GM12878 (cell line): Measurements from ENCODE around the gene MAP7D2. TPM values are rescaled to one million over a fixed set of nuclear protein-coding genes. Genes with fewer than 3 reads are reported as not detected.
A peak's percentile ranks its signal among the peaks of the same experiment; 100 is the strongest.

Experiments
- BRCA1 ChIP-seq: IDR thresholded peaks from 2 replicates; pipeline ENCODE4 v1.6.1; 2011; ENCODE audit warnings: low read depth, low read length, improper control_type of control experiment
- CBX5 ChIP-seq: sonication (generic); IDR thresholded peaks from 2 replicates; pipeline ENCODE4 v1.6.1; 2016; ENCODE audit warnings: low read depth, moderate library complexity, mild to moderate bottlenecking, inconsistent platforms
- CHD2 ChIP-seq: IDR thresholded peaks from 2 replicates; pipeline ENCODE4 v1.6.1; 2011; ENCODE audit warnings: low read depth, low read length, improper control_type of control experiment, borderline replicate concordance
- DPF2 ChIP-seq: fragments of 450-650 bp; IDR thresholded peaks from 2 replicates; pipeline ENCODE4 v1.6.1; 2017; ENCODE audit warnings: mild to moderate bottlenecking
- FOXK2 ChIP-seq: fragments of 450-650 bp; IDR thresholded peaks from 2 replicates; pipeline ENCODE4 v1.6.1; 2017; ENCODE audit warnings: mild to moderate bottlenecking, moderate library complexity
- HDGF ChIP-seq: fragments of 450-650 bp; IDR thresholded peaks from 2 replicates; pipeline ENCODE4 v1.6.1; 2016; ENCODE audit warnings: antibody characterized with exemption
- NFYB ChIP-seq: IDR thresholded peaks from 2 replicates; pipeline ENCODE4 v1.6.1; 2011; ENCODE audit warnings: low read depth, mild to moderate bottlenecking, low read length, improper control_type of control experiment, moderate library complexity; ENCODE audit not compliant: insufficient read depth
- NR2F1 ChIP-seq: fragments of 450-650 bp; conservative IDR thresholded peaks from 2 replicates; pipeline ENCODE4 v1.6.1; 2017; ENCODE audit warnings: mild to moderate bottlenecking
- POU2F2 ChIP-seq: IDR thresholded peaks from 3 replicates; pipeline ENCODE4 v1.6.1; 2011; ENCODE audit warnings: low read depth, mild to moderate bottlenecking, low read length, borderline replicate concordance
- RBBP5 ChIP-seq: fragments of 200-600 bp; sonication (generic); conservative IDR thresholded peaks from 2 replicates; pipeline ENCODE4 v1.6.1; 2016
- RUNX3 ChIP-seq: IDR thresholded peaks from 2 replicates; pipeline ENCODE4 v1.6.1; 2012; ENCODE audit warnings: low read length, inconsistent platforms
- SP1 ChIP-seq: IDR thresholded peaks from one replicate; pipeline ENCODE4 v1.6.1; 2011; ENCODE audit warnings: low read depth, low read length
- SPI1 ChIP-seq: IDR thresholded peaks from 2 replicates; pipeline ENCODE4 v1.6.1; 2011; ENCODE audit warnings: low read depth, mild to moderate bottlenecking, low read length, moderate library complexity, borderline replicate concordance; ENCODE audit not compliant: insufficient read depth
- SREBF2 ChIP-seq: IDR thresholded peaks from 2 replicates; pipeline ENCODE4 v1.6.1; 2012; ENCODE audit warnings: mild to moderate bottlenecking, low read length
- TCF3 ChIP-seq: IDR thresholded peaks from 2 replicates; pipeline ENCODE4 v1.6.1; 2012; ENCODE audit warnings: low read depth, mild to moderate bottlenecking, low read length, borderline replicate concordance; ENCODE audit not compliant: insufficient read depth
- TCF7 ChIP-seq: IDR thresholded peaks from 2 replicates; pipeline ENCODE4 v1.6.1; 2014; ENCODE audit warnings: antibody characterized with exemption, borderline replicate concordance
- ZNF217 ChIP-seq: fragments of 450-650 bp; IDR thresholded peaks from 2 replicates; pipeline ENCODE4 v1.6.1; 2017; ENCODE audit warnings: antibody characterized with exemption, mild to moderate bottlenecking
- ZNF622 ChIP-seq: fragments of 450-650 bp; IDR thresholded peaks from 2 replicates; pipeline ENCODE4 v1.6.1; 2017; ENCODE audit warnings: mild to moderate bottlenecking, inconsistent platforms
- polyA plus RNA-seq, 11 experiments: library from polyadenylated mRNA; depleted of rRNA in 4 of 11; unstranded in 6 of 11; stranded (reverse) in 5 of 11; fragments of >200 nt; fragmentation: Nextera tagmentation in 4 of 11; fragmentation: Illumina TruSeq in 1 of 11; extraction: Ambion mirVana in 4 of 11; extraction: Trizol in 1 of 11; gene quantifications; 1 replicate in 1 of 11; 2 replicates in 10 of 11; pipeline versions ENCODE4 v1.2.1 to v1.2.3, GENCODE V29; 2011 to 2016; ENCODE audit warnings: inconsistent platforms in 2 of 11, missing spikeins in 2 of 11, low read depth in 1 of 11
- total RNA-seq, 4 experiments: library from RNA; depleted of rRNA in 3 of 4; stranded (reverse); fragments of >200 nt in 3 of 4; fragmentation: Illumina TruSeq in 1 of 4; extraction: Trizol in 1 of 4; gene quantifications; 2 replicates each; pipeline versions ENCODE4 v1.2.1 to v1.2.3, GENCODE V29; 2013 to 2021
- TF ChIP-seq, protein P1 (sequence below): fragments of 150-350 bp; IDR thresholded peaks from 2 replicates; pipeline ENCODE4 v1.6.1; 2014; ENCODE audit warnings: mild to moderate bottlenecking, low read depth, low read length
- TF ChIP-seq, protein P2 (sequence below): fragments of 450-650 bp; IDR thresholded peaks from 2 replicates; pipeline ENCODE4 v1.6.1; 2017; ENCODE audit warnings: mild to moderate bottlenecking, low read depth, inconsistent platforms; ENCODE audit not compliant: poor library complexity, severe bottlenecking
- TF ChIP-seq, protein P3 (sequence below): fragments of 450-650 bp; IDR thresholded peaks from 2 replicates; pipeline ENCODE4 v1.6.1; 2017; ENCODE audit warnings: mild to moderate bottlenecking, moderate library complexity
- TF ChIP-seq, protein P4 (sequence below): fragments of 450-650 bp; IDR thresholded peaks from 2 replicates; pipeline ENCODE4 v1.6.1; 2016; ENCODE audit warnings: mild to moderate bottlenecking

MAP7D2 gene
- total and polyA plus RNA-seq, 10 of the 15 experiments (the other 5 are each of a cell fraction or from before 2014, with no cell fraction given) = 0.06 to 18.4 (median 0.22) TPM

DNA sequence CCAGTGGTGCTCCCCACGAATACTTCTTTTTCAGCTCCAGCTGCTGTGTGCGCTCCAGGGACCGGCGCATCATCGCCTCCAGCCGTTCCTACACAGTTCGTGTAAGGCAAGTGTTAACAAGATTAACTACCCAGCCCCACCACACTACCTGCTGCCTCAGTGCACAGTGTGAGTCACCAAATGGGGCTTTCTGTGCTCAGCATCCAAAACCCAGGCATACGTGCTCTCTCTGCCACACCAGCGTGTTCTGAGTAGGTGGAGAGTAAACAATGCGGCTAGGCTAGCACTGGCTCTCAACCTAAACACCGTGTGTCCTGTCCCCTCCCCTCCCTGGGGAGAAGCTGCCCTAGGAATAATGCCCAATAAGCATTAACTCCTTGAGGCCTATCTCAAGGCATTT lies 60.0 kb downstream of the MAP7D2 start (continued):
- TF ChIP-seq, protein P1, sequence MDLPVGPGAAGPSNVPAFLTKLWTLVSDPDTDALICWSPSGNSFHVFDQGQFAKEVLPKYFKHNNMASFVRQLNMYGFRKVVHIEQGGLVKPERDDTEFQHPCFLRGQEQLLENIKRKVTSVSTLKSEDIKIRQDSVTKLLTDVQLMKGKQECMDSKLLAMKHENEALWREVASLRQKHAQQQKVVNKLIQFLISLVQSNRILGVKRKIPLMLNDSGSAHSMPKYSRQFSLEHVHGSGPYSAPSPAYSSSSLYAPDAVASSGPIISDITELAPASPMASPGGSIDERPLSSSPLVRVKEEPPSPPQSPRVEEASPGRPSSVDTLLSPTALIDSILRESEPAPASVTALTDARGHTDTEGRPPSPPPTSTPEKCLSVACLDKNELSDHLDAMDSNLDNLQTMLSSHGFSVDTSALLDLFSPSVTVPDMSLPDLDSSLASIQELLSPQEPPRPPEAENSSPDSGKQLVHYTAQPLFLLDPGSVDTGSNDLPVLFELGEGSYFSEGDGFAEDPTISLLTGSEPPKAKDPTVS = no peak
- no peak for TF ChIP-seq HDGF
- no peak for TF ChIP-seq FOXK2
- TF ChIP-seq ZNF622 = no peak
- no peak for TF ChIP-seq SP1
- no peak for TF ChIP-seq RUNX3
- no peak for TF ChIP-seq TCF7
- no peak for TF ChIP-seq BRCA1
- TF ChIP-seq, protein P2, sequence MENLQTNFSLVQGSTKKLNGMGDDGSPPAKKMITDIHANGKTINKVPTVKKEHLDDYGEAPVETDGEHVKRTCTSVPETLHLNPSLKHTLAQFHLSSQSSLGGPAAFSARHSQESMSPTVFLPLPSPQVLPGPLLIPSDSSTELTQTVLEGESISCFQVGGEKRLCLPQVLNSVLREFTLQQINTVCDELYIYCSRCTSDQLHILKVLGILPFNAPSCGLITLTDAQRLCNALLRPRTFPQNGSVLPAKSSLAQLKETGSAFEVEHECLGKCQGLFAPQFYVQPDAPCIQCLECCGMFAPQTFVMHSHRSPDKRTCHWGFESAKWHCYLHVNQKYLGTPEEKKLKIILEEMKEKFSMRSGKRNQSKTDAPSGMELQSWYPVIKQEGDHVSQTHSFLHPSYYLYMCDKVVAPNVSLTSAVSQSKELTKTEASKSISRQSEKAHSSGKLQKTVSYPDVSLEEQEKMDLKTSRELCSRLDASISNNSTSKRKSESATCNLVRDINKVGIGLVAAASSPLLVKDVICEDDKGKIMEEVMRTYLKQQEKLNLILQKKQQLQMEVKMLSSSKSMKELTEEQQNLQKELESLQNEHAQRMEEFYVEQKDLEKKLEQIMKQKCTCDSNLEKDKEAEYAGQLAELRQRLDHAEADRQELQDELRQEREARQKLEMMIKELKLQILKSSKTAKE = no peak
- TF ChIP-seq ZNF217 = no peak
- TF ChIP-seq DPF2 = peak; percentile 52; the same call in 1 of the 2 replicates
- TF ChIP-seq NR2F1 = no peak
- TF ChIP-seq TCF3 = no peak
- TF ChIP-seq POU2F2 = no peak
- no peak for TF ChIP-seq CBX5
- TF ChIP-seq NFYB = no peak
- TF ChIP-seq, protein P3, sequence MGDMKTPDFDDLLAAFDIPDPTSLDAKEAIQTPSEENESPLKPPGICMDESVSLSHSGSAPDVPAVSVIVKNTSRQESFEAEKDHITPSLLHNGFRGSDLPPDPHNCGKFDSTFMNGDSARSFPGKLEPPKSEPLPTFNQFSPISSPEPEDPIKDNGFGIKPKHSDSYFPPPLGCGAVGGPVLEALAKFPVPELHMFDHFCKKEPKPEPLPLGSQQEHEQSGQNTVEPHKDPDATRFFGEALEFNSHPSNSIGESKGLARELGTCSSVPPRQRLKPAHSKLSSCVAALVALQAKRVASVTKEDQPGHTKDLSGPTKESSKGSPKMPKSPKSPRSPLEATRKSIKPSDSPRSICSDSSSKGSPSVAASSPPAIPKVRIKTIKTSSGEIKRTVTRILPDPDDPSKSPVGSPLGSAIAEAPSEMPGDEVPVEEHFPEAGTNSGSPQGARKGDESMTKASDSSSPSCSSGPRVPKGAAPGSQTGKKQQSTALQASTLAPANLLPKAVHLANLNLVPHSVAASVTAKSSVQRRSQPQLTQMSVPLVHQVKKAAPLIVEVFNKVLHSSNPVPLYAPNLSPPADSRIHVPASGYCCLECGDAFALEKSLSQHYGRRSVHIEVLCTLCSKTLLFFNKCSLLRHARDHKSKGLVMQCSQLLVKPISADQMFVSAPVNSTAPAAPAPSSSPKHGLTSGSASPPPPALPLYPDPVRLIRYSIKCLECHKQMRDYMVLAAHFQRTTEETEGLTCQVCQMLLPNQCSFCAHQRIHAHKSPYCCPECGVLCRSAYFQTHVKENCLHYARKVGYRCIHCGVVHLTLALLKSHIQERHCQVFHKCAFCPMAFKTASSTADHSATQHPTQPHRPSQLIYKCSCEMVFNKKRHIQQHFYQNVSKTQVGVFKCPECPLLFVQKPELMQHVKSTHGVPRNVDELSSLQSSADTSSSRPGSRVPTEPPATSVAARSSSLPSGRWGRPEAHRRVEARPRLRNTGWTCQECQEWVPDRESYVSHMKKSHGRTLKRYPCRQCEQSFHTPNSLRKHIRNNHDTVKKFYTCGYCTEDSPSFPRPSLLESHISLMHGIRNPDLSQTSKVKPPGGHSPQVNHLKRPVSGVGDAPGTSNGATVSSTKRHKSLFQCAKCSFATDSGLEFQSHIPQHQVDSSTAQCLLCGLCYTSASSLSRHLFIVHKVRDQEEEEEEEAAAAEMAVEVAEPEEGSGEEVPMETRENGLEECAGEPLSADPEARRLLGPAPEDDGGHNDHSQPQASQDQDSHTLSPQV = no peak
- no peak for TF ChIP-seq RBBP5
- no peak for TF ChIP-seq SREBF2
- no peak for TF ChIP-seq CHD2
- TF ChIP-seq, protein P4, sequence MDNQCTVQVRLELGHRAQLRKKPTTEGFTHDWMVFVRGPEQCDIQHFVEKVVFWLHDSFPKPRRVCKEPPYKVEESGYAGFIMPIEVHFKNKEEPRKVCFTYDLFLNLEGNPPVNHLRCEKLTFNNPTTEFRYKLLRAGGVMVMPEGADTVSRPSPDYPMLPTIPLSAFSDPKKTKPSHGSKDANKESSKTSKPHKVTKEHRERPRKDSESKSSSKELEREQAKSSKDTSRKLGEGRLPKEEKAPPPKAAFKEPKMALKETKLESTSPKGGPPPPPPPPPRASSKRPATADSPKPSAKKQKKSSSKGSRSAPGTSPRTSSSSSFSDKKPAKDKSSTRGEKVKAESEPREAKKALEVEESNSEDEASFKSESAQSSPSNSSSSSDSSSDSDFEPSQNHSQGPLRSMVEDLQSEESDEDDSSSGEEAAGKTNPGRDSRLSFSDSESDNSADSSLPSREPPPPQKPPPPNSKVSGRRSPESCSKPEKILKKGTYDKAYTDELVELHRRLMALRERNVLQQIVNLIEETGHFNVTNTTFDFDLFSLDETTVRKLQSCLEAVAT = peak; percentile 87
- TF ChIP-seq SPI1 = no peak
